ENCODE results near the gene POMT2.

POMT2 gene

GRCh38 chr14:77353469-77354141 lies 32.9 kb upstream of the POMT2 start:
- TF ChIP-seq CTCF (IDR thresholded peaks at IDR 0.05; ENCODE audit: extremely low read depth, insufficient read depth, missing control alignments), result no peak
- in situ Hi-C loops (cut with MboI; ENCODE audit: low pct_unique_long_range_greater_than_20kb, low sequenced_read_pairs, unreplicated experiment), result no loop called here

GRCh38 chr14:77347751-77348150 lies 27.1 kb upstream of the POMT2 start:
- no peak for TF ChIP-seq CTCF (IDR thresholded peaks at IDR 0.05; ENCODE audit: extremely low read depth, insufficient read depth, missing control alignments)
- no peak for DNase-seq (ENCODE audit: low spot score)
- in situ Hi-C loops (cut with MboI; ENCODE audit: low pct_unique_long_range_greater_than_20kb, low sequenced_read_pairs, unreplicated experiment), result no loop called here

More at GRCh38 chr14:77353469-77354141, 32.9 kb upstream of the POMT2 start:
- DNase-seq (ENCODE audit: low spot score), result no peak

GRCh38 chr14:77346495-77346894 lies 25.8 kb upstream of the POMT2 start:
- in situ Hi-C loops (cut with MboI; ENCODE audit: low pct_unique_long_range_greater_than_20kb, low sequenced_read_pairs, unreplicated experiment), result no loop called here
- no peak for TF ChIP-seq CTCF (IDR thresholded peaks at IDR 0.05; ENCODE audit: extremely low read depth, insufficient read depth, missing control alignments)
- no peak for DNase-seq (ENCODE audit: low spot score)

GRCh38 chr14:77344377-77344996 lies 23.8 kb upstream of the POMT2 start:
- no peak for TF ChIP-seq CTCF (IDR thresholded peaks at IDR 0.05; ENCODE audit: extremely low read depth, insufficient read depth, missing control alignments)
- in situ Hi-C loops (cut with MboI; ENCODE audit: low pct_unique_long_range_greater_than_20kb, low sequenced_read_pairs, unreplicated experiment), result no loop called here
- DNase-seq (ENCODE audit: low spot score), result no peak

GRCh38 chr14:77343662-77344061 lies 23.0 kb upstream of the POMT2 start:
- in situ Hi-C loops (cut with MboI; ENCODE audit: low pct_unique_long_range_greater_than_20kb, low sequenced_read_pairs, unreplicated experiment), result no loop called here
- TF ChIP-seq CTCF (IDR thresholded peaks at IDR 0.05; ENCODE audit: extremely low read depth, insufficient read depth, missing control alignments), result no peak
- no peak for DNase-seq (ENCODE audit: low spot score)

- in situ Hi-C loops (cut with MboI; ENCODE audit: low pct_unique_long_range_greater_than_20kb, low sequenced_read_pairs, unreplicated experiment), result no loop called here
These were observed 22.2 kb upstream of the POMT2 start for GRCh38 chr14:77342726-77343397.

More at GRCh38 chr14:77342726-77343397, 22.2 kb upstream of the POMT2 start:
- no peak for TF ChIP-seq CTCF (IDR thresholded peaks at IDR 0.05; ENCODE audit: extremely low read depth, insufficient read depth, missing control alignments)
- no peak for DNase-seq (ENCODE audit: low spot score)
